GM12878 (cell line): ENCODE measurements around the gene TBRG4. TPM values are rescaled to one million over a fixed set of nuclear protein-coding genes. Genes with fewer than 3 reads are reported as not detected.

Source experiments
- ATAC-seq: fragments of 200-7000 bp; cut with Tn5 transposase; 3 replicates; pipeline ENCODE4 v1.9.1; 2020; ENCODE audit warnings: mild to moderate bottlenecking, moderate library complexity
- BruUV-seq: library from RNA; stranded (reverse); fragments of 400-500 nt; replicated peaks from 2 replicates; lab custom pipeline; 2021; lab: Mats Ljungman, UMichigan
- CTCF ChIA-PET: fragments of 300-600 bp; sonication (Branson Sonifier 250); formaldehyde crosslinking; extraction: SDS; loops from one replicate; lab custom pipeline; 2021; ENCODE audit warnings: inconsistent platforms; lab: Yijun Ruan, JAX
- POLR2A ChIA-PET: fragments of 350-600 bp; formaldehyde crosslinking; extraction: SDS; loops from one replicate; lab custom pipeline; 2021; ENCODE audit warnings: inconsistent platforms; lab: Charles Lee
- RAD21 ChIA-PET: fragments of 300-600 bp; sonication (Branson Sonifier 250); formaldehyde crosslinking; loops from one replicate; lab custom pipeline; 2023; ENCODE audit warnings: antibody characterized with exemption; ENCODE audit not compliant: unreplicated experiment; lab: Charles Lee
- SMC1A ChIA-PET: fragments of 300-600 bp; sonication (Branson Sonifier 250); formaldehyde crosslinking; loops from one replicate; lab custom pipeline; 2023; ENCODE audit not compliant: unreplicated experiment, uncharacterized antibody; lab: Charles Lee
- DNase-seq: peaks from one replicate; pipeline ENCODE4 v3.0.0-alpha.2; 2011; ENCODE audit warnings: low read depth, low spot score
- FAIRE-seq: peaks from 3 replicates; lab custom pipeline; 2011; peaks lifted over from hg19 to GRCh38; lab: Jason Lieb, UNC
- H2AFZ ChIP-seq: 2 replicates; pipeline ENCODE4 v1.6.0; 2011; ENCODE audit warnings: low read depth, low read length, control low read depth; ENCODE audit not compliant: control insufficient read depth
- H3K27ac ChIP-seq: 2 replicates; pipeline ENCODE4 v1.5.1; 2011; ENCODE audit warnings: control low read depth; ENCODE audit not compliant: control insufficient read depth, insufficient read depth
- H3K27me3 ChIP-seq, 2 experiments: replicated peaks in 1 of 2; 2 replicates each; pipeline versions ENCODE4 v1.6.0 to v1.6.1; 2011; ENCODE audit warnings: low read length in 1 of 2; ENCODE audit not compliant: control insufficient read depth in 2 of 2, insufficient read depth in 2 of 2
- H3K36me3 ChIP-seq, 2 experiments: 2 replicates each; pipeline ENCODE4 v1.5.1; 2011; ENCODE audit warnings: low read length in 1 of 2; ENCODE audit not compliant: control insufficient read depth in 2 of 2, insufficient read depth in 2 of 2
- H3K4me1 ChIP-seq: 2 replicates; pipeline ENCODE4 v1.6.1; 2011; ENCODE audit warnings: mild to moderate bottlenecking, low read length, moderate library complexity, mixed read lengths; ENCODE audit not compliant: control insufficient read depth, insufficient read depth
- H3K4me2 ChIP-seq: 2 replicates; pipeline ENCODE4 v1.6.0; 2011; ENCODE audit warnings: control low read depth; ENCODE audit not compliant: control insufficient read depth, insufficient read depth
- H3K4me3 ChIP-seq: fragments of 200-600 bp; sonication (generic); 2 replicates; pipeline ENCODE4 v1.5.1; 2016
- H3K79me2 ChIP-seq: 2 replicates; pipeline ENCODE4 v1.6.0; 2011; ENCODE audit warnings: low read length; ENCODE audit not compliant: control insufficient read depth, insufficient read depth
- H3K9ac ChIP-seq: 2 replicates; pipeline ENCODE4 v1.8.0; 2011; ENCODE audit warnings: low read length, control low read depth, mixed read lengths; ENCODE audit not compliant: control insufficient read depth, insufficient read depth
- H3K9me3 ChIP-seq: replicated peaks from 3 replicates; pipeline ENCODE4 v1.5.1; 2011; ENCODE audit warnings: mild to moderate bottlenecking, low read length; ENCODE audit not compliant: control insufficient read depth, insufficient read depth
- H4K20me1 ChIP-seq: 2 replicates; pipeline ENCODE4 v1.6.0; 2011; ENCODE audit not compliant: control insufficient read depth, insufficient read depth
- ATF3 ChIP-seq: IDR thresholded peaks from 2 replicates; pipeline ENCODE4 v1.6.1; 2011; ENCODE audit warnings: low read depth, mild to moderate bottlenecking, low read length, moderate library complexity, borderline replicate concordance; ENCODE audit errors: extremely low read depth
- CHD1 ChIP-seq: IDR thresholded peaks from 2 replicates; pipeline ENCODE4 v1.6.1; 2012; ENCODE audit warnings: low read depth, low read length, improper control_type of control experiment
- POLR2AphosphoS2 ChIP-seq: IDR thresholded peaks from 2 replicates; pipeline ENCODE4 v1.6.1; 2011; ENCODE audit warnings: low read depth, mild to moderate bottlenecking, low read length, improper control_type of control experiment, moderate library complexity
- SREBF2 ChIP-seq: IDR thresholded peaks from 2 replicates; pipeline ENCODE4 v1.6.1; 2012; ENCODE audit warnings: mild to moderate bottlenecking, low read length
- ZNF687 ChIP-seq: fragments of 450-650 bp; IDR thresholded peaks from 2 replicates; pipeline ENCODE4 v1.6.1; 2017; ENCODE audit warnings: mild to moderate bottlenecking, moderate library complexity
- WGBS: methylation state at CpG from one replicate; pipeline ENCODE4 v1.1.6; 2016; ENCODE audit warnings: low lambda C conversion rate; ENCODE audit not compliant: insufficient replicate concordance, insufficient coverage; ENCODE audit errors: missing lambda C conversion rate; 5-methylcytosine and 5-hydroxymethylcytosine counted together
- in situ Hi-C: fragments of 300-500 bp; cut with MboI; formaldehyde crosslinking; loops from 9 replicates; pipeline ENCODE4 v1.14.3; 2018; ENCODE audit warnings: mixed read lengths
- intact Hi-C: fragments of 100-400 bp; cut with micrococcal nuclease; formaldehyde crosslinking; loops from one replicate; pipeline ENCODE4 v1.14.2; 2022; ENCODE audit not compliant: unreplicated experiment
- polyA plus RNA-seq, 11 experiments: library from polyadenylated mRNA; depleted of rRNA in 4 of 11; unstranded in 6 of 11; stranded (reverse) in 5 of 11; fragments of >200 nt; fragmentation: Nextera tagmentation in 4 of 11; fragmentation: Illumina TruSeq in 1 of 11; extraction: Ambion mirVana in 4 of 11; extraction: Trizol in 1 of 11; gene quantifications; 1 replicate in 1 of 11; 2 replicates in 10 of 11; pipeline versions ENCODE4 v1.2.1 to v1.2.3, GENCODE V29; 2011 to 2016; ENCODE audit warnings: inconsistent platforms in 2 of 11, missing spikeins in 2 of 11, low read depth in 1 of 11
- total RNA-seq, 4 experiments: library from RNA; depleted of rRNA in 3 of 4; stranded (reverse); fragments of >200 nt in 3 of 4; fragmentation: Illumina TruSeq in 1 of 4; extraction: Trizol in 1 of 4; gene quantifications; 2 replicates each; pipeline versions ENCODE4 v1.2.1 to v1.2.3, GENCODE V29; 2013 to 2021

TBRG4 gene
- total and polyA plus RNA-seq, 10 of the 15 experiments (the other 5 are each of a cell fraction or from before 2014, with no cell fraction given): 8.4 to 130 (median 118) TPM

- Histone ChIP-seq H2AFZ (no peak overlapping the region), H3K36me3 (peaks cover 0 to 5% of the 10 kb centered on the region in 2 experiments; a peak in 1 of 4 replicates), H3K79me2 (peaks cover 5% of the 10 kb centered on the region), H3K4me2 (no peak overlapping the region), H4K20me1 (0 out of 2 replicates have a peak, but pooled peaks cover under 1% of the 10 kb centered on the region), H3K27ac (no peak overlapping the region), H3K4me3 (no peak overlapping the region), H3K4me1 (no peaks in the 10 kb centered on the region), H3K9ac (no peak overlapping the region), H3K9me3 (no peaks in the 10 kb centered on the region), H3K27me3 (no peaks in the 10 kb centered on the region)
- intact Hi-C loops (no loop called here), in situ Hi-C loops (no loop called here)
- WGBS: 98% methylated on average over 5 of the region's 5 CpGs
- TF ChIP-seq CHD1: no peak
- no peak for TF ChIP-seq SREBF2
- TF ChIP-seq POLR2AphosphoS2: no peak
- no peak for FAIRE-seq
- CTCF ChIA-PET: interaction anchor here (0.7 kb wide), 1 partner anchor 36 kb away, joined by 3 read pairs; no protein-coding TSS in a partner anchor
- SMC1A ChIA-PET: interaction anchor here (0.7 to 1.8 kb wide), 3 partner anchors 28 to 154 kb away, joined by 3 to 5 read pairs (median 3); no protein-coding TSS in a partner anchor
- no peak for DNase-seq
- BruUV-seq: no TSS peak
- ATAC-seq: no peak
- POLR2A ChIA-PET: no interaction called here
- RAD21 ChIA-PET: interaction anchor here (0.6 kb wide), 1 partner anchor 18 kb away, joined by 3 read pairs; no protein-coding TSS in a partner anchor
These were observed 55.8 kb downstream of the TBRG4 start for GRCh38 chr7:45055594-45056219.

- CTCF ChIA-PET: interaction anchor here (0.7 kb wide), 1 partner anchor 35 kb away, joined by 3 read pairs; no protein-coding TSS in a partner anchor
- 96% methylated on average over 5 of the region's 5 CpGs for WGBS
- H3K27ac ChIP-seq: no peak overlapping the region
These were observed 56.5 kb downstream of the TBRG4 start for GRCh38 chr7:45055016-45055415.

More at GRCh38 chr7:45055016-45055415, 56.5 kb downstream of the TBRG4 start:
- POLR2A ChIA-PET: interaction anchor here (0.5 kb wide), 1 partner anchor 88 kb away, joined by 7 read pairs; no protein-coding TSS in a partner anchor
- DNase-seq (no peak), FAIRE-seq (no peak)
- intact Hi-C loops (no loop called here), in situ Hi-C loops (no loop called here)
- Histone ChIP-seq H2AFZ (no peak overlapping the region), H3K9ac (no peak overlapping the region), H3K4me1 (no peaks in the 10 kb centered on the region), H3K9me3 (no peaks in the 10 kb centered on the region)
- SMC1A ChIA-PET: interaction anchor here (0.7 to 1.8 kb wide), 3 partner anchors 27 to 153 kb away, joined by 3 to 5 read pairs (median 3); no protein-coding TSS in a partner anchor
- TF ChIP-seq ZNF687: no peak
- TF ChIP-seq ATF3: no peak
- TF ChIP-seq, all 136 proteins: peak for 0
- peaks cover 3% of the 10 kb centered on the region for H3K79me2 ChIP-seq
- RAD21 ChIA-PET: no interaction called here
- no peak overlapping the region for H3K4me3 ChIP-seq
- no peak overlapping the region for H3K4me2 ChIP-seq
- no peak for ATAC-seq
- no TSS peak for BruUV-seq
- H3K27me3 ChIP-seq: no peaks in the 10 kb centered on the region
- no peaks in the 10 kb centered on the region for H4K20me1 ChIP-seq
- peaks cover 0 to 8% of the 10 kb centered on the region in 2 experiments; a peak in 1 of 4 replicates for H3K36me3 ChIP-seq
